NOMO-1 (cell line): ENCODE results near the gene WTAP.
"Not testable (repeated sequence)": the region's sequence is repeated elsewhere in the genome, so short reads cannot be mapped to it uniquely, and the experiment has no call there.

Experiments
- DNase-seq, 2 experiments: peaks; one replicate each; lab custom pipeline; 2025; ENCODE audit not compliant: unreplicated experiment in 2 of 2; lab: John Stamatoyannopoulos, UW

The WTAP gene

DNA sequence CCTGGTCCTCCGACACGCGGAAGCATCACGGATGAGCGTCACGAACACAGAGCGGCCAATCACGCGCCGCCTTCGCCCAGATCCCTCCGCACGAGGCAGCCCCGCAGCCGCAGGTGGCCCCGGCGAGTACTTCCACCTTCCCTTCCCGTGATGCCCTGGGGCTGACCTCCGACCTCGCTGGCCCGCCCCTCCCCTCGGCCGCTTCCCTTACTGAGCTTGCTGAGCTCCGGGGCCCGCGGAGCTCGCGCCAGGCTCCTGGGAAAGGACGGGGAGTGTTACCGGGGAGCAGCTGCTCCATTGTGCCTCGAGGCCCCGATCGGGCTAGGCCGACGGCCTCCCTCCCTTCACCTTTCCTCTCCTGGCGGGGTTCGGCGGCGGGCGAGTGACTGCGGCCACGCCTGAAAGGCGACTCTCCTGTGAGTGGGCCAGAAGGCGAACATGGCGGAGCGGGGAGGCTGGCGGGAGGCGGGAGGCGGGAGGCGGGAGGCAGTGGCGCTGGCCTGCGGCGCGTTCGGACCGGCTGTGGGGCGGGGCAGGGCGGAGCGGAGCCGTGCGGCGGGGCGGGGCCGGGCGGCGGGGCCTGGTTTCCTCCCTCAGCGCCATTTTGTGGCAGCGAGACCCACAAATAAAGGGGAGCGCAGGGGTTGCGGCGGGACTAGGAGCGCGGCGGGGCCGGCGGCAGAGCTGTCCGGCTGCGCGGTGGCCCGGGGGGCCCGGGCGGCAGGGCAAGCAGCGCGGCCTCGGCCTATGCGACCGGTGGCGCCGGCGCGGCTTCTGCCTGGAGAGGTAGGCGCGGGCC lies at the start of gene WTAP:
Gene WTAP (plus strand): TSS at position 589 of the 799 bp plus-strand sequence. CDS start 8,760 bp downstream, outside the sequence.
- DNase-seq: peak; percentile 95 to 97

DNA sequence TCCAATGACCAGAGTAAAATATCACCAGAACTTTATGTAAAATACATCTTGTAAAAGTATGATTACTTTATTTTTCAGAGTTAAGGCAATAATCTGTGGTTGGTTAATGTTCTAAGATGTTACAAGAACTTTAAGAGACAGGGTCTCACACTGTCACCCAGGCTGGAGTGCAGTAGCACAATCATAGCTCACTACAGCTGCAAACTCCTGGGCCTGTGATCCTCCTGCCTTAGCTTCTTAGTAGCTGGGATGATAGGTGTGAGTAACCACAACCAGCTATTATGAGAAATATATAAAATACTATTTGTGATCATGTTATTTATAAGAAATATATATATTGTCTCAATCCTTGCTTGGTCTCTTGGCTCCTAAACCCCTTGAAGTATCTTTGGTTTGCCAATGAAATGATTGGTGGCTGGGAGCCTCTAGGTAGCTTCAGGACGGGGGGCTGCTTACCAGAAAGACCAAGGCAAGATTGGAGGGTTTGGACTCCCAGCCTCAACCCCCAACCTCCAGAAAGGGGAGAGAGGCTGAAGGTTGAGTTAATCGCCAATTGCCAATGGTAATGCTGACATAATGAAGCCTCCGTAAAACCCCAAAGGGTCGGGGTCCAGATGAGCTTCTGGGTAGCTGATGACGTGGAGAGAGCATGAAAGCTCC lies 49.7 kb upstream of the WTAP start:
- DNase-seq: no peak

DNA sequence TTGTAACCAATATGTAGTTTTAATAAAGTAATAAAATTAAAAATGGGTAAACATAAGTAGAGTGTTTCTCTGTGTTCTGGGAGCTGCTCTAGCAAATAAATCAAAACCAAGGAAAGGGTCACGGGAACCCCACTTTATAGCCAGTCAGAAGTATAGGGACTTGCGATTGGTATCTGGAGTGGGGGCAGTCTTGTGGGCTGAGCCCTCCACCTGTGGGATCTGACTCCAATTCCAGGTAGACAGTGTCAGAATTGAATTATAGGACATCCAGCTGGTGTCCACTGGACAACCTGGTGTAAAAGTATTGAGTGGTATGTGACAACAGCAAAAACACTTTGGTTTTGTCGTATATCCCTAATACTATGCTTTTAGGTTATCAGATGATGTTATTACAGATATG lies 48.7 kb upstream of the WTAP start:
- DNase-seq: no peak

DNA sequence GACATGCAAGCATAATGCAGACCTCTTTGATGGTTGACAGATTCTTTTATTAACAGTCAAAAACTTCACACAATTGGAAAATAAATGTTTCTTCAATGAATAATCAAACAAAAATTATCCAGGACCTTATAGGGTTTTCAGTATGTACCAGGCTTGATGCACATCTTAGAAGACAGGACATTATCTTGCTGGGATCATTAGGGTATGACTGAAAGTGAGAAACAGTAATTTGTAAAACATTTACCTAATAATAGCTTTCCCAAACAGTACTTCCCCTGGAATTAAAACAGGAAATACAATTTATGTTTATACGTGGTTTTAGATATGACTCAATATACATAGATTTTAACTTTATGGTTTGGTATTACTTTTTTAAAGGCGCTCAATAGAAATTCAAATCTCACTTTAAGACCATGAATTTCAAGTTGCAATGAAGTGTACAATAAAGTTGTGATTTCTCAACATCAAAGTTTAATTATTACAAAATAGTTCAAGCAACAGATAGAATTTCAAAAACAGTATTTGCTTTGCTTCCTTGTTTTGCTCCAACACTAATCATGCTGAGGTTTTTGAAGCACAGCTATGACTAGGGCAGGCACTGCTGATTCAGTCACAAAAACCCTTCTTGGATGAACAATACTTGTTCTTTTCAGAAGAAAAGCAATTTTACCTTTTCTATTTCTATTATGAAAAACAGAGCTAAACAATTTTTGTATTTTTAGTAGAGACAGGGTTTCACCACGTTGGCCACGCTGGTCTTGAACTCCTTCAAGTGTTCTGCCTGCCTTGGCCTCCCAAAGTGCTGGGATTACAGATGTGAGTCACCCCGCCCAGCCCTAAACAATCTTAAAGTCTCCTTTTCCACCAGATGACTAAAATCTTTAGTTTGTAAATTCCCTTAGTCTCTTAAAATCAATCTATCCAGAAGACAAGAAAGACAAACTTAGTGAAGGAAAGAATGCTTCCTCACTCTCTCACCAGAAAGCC lies 47.9 kb upstream of the WTAP start:
- peak in 1 of 2 experiments; percentile 14 for DNase-seq

DNA sequence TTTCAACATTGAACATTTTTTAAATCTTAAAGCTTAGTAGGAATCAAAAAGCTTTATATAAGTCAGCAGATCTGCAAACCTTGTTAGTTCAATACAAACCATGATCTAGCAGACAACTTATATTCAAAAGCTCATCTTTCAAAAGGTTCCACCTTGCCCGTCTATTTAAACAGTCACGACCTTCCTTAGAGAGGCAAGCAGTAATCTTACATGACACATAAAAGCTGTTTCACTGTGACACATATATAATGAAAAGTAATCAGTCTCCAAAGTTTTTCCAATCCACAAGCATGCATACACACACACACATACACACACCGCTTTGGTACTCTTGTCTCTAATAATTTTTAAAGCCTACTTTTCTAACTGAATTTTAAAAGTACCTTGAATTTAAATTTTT lies 47.2 kb upstream of the WTAP start:
- DNase-seq: no peak

DNA sequence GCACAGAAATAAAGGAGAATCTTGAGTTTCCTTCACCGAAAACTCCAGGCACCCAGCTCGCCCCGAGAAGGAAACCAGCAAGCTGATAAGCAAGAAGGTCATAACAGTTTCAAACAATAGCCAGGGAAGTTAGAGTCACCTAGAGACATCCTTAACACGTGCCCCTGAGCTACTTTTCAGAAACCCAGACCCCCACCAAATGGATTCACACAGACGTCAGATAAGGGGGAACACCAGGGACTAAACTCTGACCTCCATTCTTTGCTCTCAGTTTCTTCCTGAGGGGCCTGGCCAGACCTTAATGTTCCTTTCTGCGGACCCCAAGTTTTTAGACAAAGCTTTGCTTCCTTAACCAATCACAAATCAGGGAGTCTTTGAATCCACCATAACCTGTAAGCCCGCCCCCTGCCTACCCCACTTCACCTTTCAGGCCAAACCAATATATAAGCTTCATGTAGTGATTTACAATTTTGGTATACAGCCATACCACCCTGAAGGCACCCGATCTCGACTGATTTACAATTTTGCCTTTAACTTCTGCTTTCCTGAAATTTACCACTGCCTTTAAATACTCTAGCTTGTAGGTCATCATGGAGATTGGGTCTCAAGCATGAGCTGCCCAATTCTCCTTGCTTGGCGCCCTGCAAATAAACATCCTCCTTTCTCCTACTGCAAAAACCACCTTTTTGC lies 46.0 kb upstream of the WTAP start:
- DNase-seq: no peak

DNA sequence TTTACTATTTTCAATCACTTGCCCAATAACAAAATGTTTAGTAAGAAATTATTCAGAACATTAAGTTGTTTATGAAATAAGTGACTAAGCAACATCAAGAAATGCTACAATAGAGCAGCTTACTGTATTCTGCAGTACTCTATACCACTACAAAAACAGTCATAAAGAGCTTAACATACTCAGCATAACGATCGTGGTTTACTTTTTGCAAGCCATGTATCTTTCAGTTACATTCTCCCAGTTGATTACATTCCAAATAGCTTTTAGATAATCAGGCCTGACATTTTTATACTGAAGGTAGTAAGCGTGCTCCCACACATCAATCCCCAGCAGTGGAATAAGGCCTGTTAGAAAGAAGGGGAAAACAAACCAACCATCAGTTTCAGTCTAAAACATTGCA lies 45.0 kb upstream of the WTAP start:
- no peak for DNase-seq

DNA sequence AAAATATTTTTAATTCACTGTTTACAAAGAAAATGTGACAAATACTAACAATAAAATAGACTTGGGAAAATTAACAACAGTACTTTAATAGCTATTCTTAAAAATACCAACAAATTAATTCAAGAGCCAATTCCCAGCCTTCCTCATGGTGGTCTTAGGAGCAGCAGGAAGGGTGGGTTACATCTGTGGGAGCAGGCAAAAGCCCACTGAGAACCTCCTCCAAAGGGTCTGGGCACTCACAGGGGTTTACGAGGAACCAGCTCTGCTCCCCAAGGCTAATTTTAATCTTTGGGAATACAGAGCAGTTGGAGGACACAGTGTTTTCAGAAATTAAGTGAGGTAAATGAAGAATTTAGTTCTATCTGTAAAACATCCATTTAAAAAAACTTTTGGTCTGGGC lies 44.5 kb upstream of the WTAP start:
- no peak for DNase-seq

DNA sequence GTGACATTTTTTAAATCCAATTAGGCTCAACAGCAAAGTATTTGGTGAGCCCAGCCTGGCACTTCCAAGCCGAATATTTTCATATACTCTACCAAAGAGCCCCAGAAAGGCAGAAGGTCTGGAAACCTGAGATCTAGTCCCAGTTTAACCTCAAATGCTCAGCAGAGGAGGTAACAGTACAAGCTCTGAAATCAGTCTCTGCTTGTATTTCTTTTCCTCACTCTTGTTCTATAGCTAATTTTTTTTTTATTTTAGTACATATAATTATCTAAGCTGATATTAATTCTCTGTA lies 43.3 kb upstream of the WTAP start:
- DNase-seq: no peak

DNA sequence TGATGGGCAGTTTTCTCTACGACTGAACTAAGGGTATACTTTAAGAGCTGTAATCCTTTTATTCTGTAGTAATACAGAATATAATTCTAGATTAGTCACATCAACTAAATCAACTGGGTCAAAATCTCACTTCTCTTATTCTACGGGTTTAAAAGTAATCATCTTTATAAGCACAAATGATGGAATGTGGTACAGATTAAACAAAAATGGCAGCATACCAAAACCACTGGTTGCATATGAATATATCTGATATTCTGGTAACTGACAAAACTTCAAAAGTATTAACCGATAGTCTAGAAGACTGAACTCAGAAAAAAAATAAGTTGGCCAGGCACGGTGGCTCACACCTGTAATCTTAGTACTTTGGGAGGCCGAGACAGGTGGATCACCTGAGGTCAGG lies 41.3 kb upstream of the WTAP start:
- no peak for DNase-seq

DNA sequence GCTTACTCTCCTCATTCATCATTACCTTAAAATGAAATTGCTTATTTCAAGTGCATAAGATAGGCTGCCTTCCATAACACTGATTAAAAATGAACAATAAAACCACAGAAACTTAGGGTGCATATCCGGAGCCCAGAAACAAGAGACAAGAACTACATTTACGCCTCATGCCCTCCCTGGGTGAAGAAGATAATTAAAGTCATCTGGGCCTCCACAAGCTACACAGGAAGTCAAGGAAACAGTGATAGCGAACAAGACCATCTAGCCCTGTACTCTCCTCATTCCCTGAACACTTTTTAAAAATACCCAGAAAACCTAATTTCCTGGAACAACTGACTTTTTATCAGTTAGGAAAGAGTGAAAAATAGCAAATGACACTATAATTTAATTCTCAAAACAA lies 40.6 kb upstream of the WTAP start:
- no peak for DNase-seq

DNA sequence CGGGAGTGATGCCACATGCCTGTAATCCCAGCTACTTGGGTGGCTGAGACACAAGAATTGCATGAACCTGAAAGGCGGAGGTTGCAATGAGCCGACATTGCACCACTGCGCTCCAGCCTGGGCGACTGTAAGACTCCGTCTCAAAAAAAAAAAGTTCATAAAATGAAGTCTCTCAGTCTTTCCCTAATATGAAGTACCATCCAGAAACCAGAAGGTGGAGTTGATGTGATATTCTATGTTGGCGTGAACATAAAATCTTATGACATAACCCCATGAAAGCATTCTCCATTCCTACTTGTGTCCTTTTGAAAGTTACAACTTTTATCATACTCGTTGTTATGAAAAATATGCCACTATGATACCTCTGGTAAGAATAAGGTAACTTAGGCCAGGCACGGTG lies 40.0 kb upstream of the WTAP start:
- DNase-seq: no peak

DNA sequence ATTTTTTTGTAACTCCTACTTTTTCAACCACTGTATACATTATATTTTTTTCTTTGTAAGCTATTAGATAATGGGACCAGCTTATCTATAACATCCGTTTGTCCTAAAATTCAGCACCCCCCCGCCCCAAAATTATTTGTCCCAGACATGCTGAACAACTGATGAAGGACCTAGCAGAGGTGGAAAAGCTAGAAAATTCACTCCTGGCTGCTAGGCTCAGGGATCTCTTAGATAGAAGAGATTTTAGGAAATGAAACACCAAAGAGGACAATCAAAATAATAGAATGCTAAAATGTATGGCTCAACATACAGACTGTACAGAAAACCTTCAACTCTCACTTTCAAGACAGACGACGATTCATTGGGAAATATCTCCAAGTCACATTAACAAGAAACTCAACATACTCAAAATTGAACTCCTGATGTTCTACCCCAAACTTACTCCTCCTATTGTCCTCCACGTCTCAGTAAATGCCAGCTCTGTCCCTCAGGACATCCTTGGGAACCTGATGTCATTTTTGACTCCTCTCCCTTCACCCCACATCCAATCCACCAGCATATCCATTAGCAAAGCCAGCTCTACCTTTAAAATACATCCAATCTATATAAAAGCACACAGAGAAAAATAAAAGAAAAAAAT lies 38.9 kb upstream of the WTAP start:
- no peak for DNase-seq

DNA sequence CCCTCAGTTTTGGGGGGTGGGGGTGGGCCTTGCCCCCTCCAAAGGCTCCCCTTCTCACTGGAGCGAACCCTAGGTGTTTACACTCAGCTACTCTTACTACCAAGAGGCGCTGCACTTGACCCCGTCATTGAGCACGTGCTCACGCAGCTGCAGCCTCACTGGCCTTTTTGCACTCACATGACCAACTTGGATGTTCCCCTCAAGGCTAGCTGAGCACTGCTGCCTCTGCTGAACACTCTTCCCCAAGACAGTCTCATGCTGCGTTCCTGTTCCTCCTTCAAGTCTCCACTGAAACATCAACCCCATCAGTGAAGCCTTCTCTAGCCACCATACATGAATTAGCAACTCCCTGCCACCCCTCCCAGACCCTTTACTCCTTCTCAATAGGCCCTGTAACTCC lies 38.3 kb upstream of the WTAP start:
- no peak for DNase-seq

DNA sequence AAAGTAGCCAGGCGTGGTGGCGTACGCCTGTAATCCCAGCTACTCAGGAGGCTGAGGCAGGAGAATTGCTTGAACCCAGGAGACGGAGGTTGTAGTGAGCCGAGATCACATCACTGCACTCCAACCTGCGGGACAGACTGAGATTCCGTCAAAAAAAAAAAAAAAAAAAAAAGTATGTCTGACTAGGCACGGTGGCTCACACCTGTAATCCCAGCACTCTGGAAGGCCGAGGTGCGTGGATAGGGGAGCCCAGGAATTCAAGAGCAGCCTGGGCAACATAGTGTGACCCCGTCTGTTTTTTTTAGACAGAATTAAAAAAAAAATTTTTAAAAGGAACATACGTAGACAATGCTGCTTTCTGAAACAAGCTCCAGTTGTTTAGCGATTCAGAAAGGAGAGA lies 37.2 kb upstream of the WTAP start:
- not testable (repeated sequence) for DNase-seq

DNA sequence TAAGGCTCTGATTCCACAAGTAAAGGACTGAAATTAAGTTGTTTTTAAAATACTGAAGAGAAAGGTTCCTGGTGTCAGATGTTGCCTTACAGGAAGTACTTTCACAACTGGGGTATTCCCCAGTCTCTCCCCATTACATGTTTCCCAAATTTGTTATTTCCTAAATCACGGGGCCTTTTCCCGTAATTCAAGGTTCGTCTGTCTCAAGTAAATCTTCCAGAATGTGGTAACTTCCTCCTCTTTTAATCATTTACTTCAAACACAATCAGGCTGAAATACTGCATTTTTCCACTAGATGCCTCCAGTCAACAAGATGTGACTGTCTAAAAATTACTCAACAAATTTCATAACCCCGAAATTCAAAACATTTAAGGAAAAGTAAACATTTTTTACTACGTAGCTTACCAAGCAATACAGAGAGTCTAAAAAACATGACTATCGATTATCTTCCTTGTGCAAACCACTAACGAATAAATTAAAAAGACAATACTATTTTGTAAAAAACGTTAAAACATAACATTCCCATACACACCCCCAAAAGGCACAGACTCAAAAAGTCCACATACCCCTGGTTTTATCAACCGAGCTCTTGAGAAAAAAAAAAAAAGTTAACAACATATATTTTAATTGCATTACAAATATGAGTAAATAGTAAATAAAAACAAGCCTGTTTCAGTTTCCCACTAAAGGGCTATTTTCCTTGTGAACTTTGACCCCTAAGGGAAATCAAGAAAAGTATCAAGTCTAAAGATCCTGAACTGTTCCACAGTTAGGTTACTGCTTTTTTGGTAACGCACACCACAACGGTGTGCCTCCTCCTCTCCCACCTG lies 36.0 kb upstream of the WTAP start:
- DNase-seq: peak; percentile 38 to 83

DNA sequence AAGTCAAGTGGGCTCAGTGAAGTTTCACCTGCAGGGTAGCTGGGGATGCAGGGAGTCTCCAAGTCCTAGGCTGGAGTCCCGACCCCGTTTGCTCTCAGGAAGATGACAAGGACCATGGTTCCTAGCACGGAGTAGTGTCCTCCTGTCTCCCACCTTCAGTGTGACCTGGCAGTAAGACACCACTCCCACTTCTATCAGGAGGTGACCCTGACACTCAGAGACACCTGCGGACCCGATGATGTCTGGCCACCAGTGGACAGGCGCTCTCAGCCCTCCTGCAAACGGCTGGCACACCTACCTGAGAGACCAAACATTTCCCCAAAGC lies 35.4 kb upstream of the WTAP start:
- no peak for DNase-seq

DNA sequence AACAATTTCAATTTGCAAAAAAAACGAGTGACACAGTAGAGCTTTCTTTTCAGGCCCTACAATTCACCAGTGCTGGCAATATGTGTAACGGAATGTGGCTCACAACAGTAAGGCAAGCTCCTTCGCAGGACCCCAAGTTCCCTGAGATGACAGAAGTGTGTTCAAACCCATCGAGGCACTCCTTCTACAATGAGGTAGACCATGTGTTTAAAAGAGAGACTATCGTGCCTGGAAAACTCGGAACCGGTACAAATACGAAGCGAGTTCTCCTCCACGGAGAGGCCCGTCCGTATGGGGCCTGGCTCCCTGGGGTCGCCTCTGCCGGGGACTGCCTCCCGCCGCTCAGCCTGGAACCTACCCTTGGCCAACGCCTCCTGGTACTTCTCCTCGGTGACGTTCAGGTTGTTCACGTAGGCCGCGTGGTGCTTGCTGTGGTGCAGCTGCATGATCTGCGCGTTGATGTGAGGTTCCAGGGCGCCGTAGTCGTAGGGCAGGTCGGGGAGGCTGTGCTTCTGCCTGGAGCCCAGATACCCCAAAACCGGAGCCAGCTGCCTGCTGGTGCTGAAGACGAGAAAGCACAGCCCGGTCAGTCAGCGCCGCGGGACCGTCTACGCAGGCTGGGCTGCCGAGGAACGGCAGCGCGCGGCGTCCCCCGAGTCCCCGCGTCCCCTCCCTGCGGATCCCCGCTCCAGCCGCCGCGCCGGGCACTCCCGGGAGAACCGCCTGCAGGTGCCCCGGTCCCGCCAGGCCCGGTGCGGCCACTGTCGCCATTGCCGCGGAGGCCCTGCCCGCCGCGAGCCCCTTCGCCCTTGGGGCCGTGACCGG lies 34.8 kb upstream of the WTAP start:
- peak; percentile 27 to 39 for DNase-seq
